ENCODE data around the gene RNF121.

GRCh38 chr11:72000202-72000867, 71.5 kb downstream of the RNF121 start:
- TF ChIP-seq POLR2A (IDR thresholded peaks at IDR 0.05) (no peak), CTCF (IDR thresholded peaks at IDR 0.05) (no peak)
